H9 (cell line): ENCODE results near the gene TBC1D9. TPM values are rescaled to one million over a fixed set of nuclear protein-coding genes. Genes with fewer than 3 reads are reported as not detected.

Experiments
- DNase-seq: peaks from one replicate; pipeline ENCODE4 v3.0.0-alpha.2; 2017
- H2AFZ ChIP-seq: one replicate; pipeline ENCODE4 v1.6.1; 2013; ENCODE audit warnings: mild to moderate bottlenecking, low read length, control low read depth, moderate library complexity
- H2AK5ac ChIP-seq: 2 replicates; pipeline ENCODE4 v1.6.1; 2013; ENCODE audit warnings: low read length, control low read depth, mixed read lengths; ENCODE audit not compliant: insufficient read length
- H2BK120ac ChIP-seq: one replicate; pipeline ENCODE4 v1.6.1; 2013; ENCODE audit warnings: low read depth, mild to moderate bottlenecking, low read length, control low read depth, inconsistent platforms; ENCODE audit not compliant: poor library complexity, severe bottlenecking
- H2BK12ac ChIP-seq: 2 replicates; pipeline ENCODE4 v1.6.1; 2013; ENCODE audit warnings: low read length, control low read depth, mixed read lengths, low read depth; ENCODE audit not compliant: insufficient read length
- H2BK15ac ChIP-seq: 2 replicates; pipeline ENCODE4 v1.6.1; 2013; ENCODE audit warnings: low read depth, low read length, control low read depth
- H2BK20ac ChIP-seq: one replicate; pipeline ENCODE4 v1.6.1; 2013; ENCODE audit warnings: low read depth, mild to moderate bottlenecking, low read length, control low read depth, inconsistent platforms; ENCODE audit not compliant: poor library complexity, severe bottlenecking
- H2BK5ac ChIP-seq: 2 replicates; pipeline ENCODE4 v1.6.1; 2013; ENCODE audit warnings: low read length, control low read depth, mixed read lengths; ENCODE audit not compliant: insufficient read length
- H3K14ac ChIP-seq: 2 replicates; pipeline ENCODE4 v1.6.1; 2013; ENCODE audit warnings: low read length, control low read depth; ENCODE audit not compliant: insufficient read depth
- H3K18ac ChIP-seq: 2 replicates; pipeline ENCODE4 v1.6.1; 2013; ENCODE audit warnings: low read depth, mild to moderate bottlenecking, mixed read lengths, low read length, control low read depth; ENCODE audit not compliant: insufficient read length
- H3K23ac ChIP-seq: 2 replicates; pipeline ENCODE4 v1.6.1; 2013; ENCODE audit warnings: low read length, control low read depth, mixed read lengths, low read depth; ENCODE audit not compliant: insufficient read length
- H3K23me2 ChIP-seq: 2 replicates; pipeline ENCODE4 v1.6.1; 2013; ENCODE audit warnings: low read depth, mild to moderate bottlenecking, mixed read lengths, low read length, control low read depth; ENCODE audit not compliant: insufficient read length, poor library complexity, severe bottlenecking
- H3K27ac ChIP-seq: 2 replicates; pipeline ENCODE4 v1.5.1; 2013; ENCODE audit warnings: low read length, control low read depth, mixed read lengths, low read depth; ENCODE audit not compliant: insufficient read length
- H3K27me3 ChIP-seq: 2 replicates; pipeline ENCODE4 v1.6.1; 2013; ENCODE audit warnings: low read length, control low read depth, inconsistent platforms; ENCODE audit not compliant: insufficient read depth
- H3K4ac ChIP-seq: 2 replicates; pipeline ENCODE4 v1.6.1; 2013; ENCODE audit warnings: low read depth, mild to moderate bottlenecking, control low read depth, inconsistent platforms, low read length, moderate library complexity
- H3K4me1 ChIP-seq: 2 replicates; pipeline ENCODE4 v1.6.1; 2013; ENCODE audit warnings: low read length, control low read depth, inconsistent platforms; ENCODE audit not compliant: insufficient read depth
- H3K4me2 ChIP-seq: 2 replicates; pipeline ENCODE4 v1.6.1; 2013; ENCODE audit warnings: low read length, control low read depth, mixed read lengths; ENCODE audit not compliant: insufficient read length, insufficient read depth
- H3K56ac ChIP-seq: 2 replicates; pipeline ENCODE4 v1.6.1; 2013; ENCODE audit warnings: low read depth, mild to moderate bottlenecking, mixed read lengths, low read length, control low read depth; ENCODE audit not compliant: insufficient read length
- H3K79me1 ChIP-seq: 2 replicates; pipeline ENCODE4 v1.6.1; 2013; ENCODE audit warnings: low read depth, mild to moderate bottlenecking, moderate library complexity, low read length, control low read depth, inconsistent platforms; ENCODE audit not compliant: insufficient read depth, poor library complexity, severe bottlenecking
- H3K79me2 ChIP-seq: 2 replicates; pipeline ENCODE4 v1.6.1; 2013; ENCODE audit warnings: low read length, control low read depth, inconsistent platforms; ENCODE audit not compliant: insufficient read depth
- H3K9ac ChIP-seq: 2 replicates; pipeline ENCODE4 v1.6.1; 2013; ENCODE audit warnings: low read length, control low read depth, mixed read lengths; ENCODE audit not compliant: insufficient read length; ENCODE audit errors: extremely low read depth
- H3K9me3 ChIP-seq: one replicate; pipeline ENCODE4 v1.6.1; 2013; ENCODE audit warnings: low read depth, low read length, inconsistent platforms; ENCODE audit not compliant: control insufficient read depth
- H3T11ph ChIP-seq: one replicate; pipeline ENCODE4 v1.6.1; 2013; ENCODE audit warnings: mild to moderate bottlenecking, low read length, control low read depth, inconsistent platforms
- H4K20me1 ChIP-seq: one replicate; pipeline ENCODE4 v1.6.1; 2013; ENCODE audit not compliant: control insufficient read depth, insufficient read length, insufficient read depth
- H4K5ac ChIP-seq: 2 replicates; pipeline ENCODE4 v1.6.1; 2013; ENCODE audit warnings: low read depth, mild to moderate bottlenecking, mixed read lengths, low read length, control low read depth; ENCODE audit not compliant: insufficient read length
- H4K8ac ChIP-seq: replicated peaks from 2 replicates; pipeline ENCODE4 v1.6.1; 2013; ENCODE audit warnings: low read length, control low read depth, mixed read lengths, low read depth; ENCODE audit not compliant: insufficient read length
- H4K91ac ChIP-seq: 2 replicates; pipeline ENCODE4 v1.6.1; 2013; ENCODE audit warnings: low read depth, mild to moderate bottlenecking, moderate library complexity, mixed read lengths, low read length, control low read depth; ENCODE audit not compliant: insufficient read length
- H3K27ac Mint-ChIP-seq, 3 experiments: 2 replicates in 2 of 3; 3 replicates in 1 of 3; pipeline ENCODE4 v1.8.0; 2020 to 2021; ENCODE audit warnings: mixed read lengths in 3 of 3, mild to moderate bottlenecking in 1 of 3, moderate library complexity in 1 of 3
- H3K27me3 Mint-ChIP-seq: 2 replicates; pipeline ENCODE4 v1.8.0; 2021; ENCODE audit warnings: low read depth, mild to moderate bottlenecking, moderate library complexity, mixed read lengths
- H3K36me3 Mint-ChIP-seq, 3 experiments: 2 replicates in 2 of 3; 3 replicates in 1 of 3; pipeline ENCODE4 v1.8.0; 2020 to 2021; ENCODE audit warnings: low read depth in 3 of 3, mixed read lengths in 3 of 3; ENCODE audit not compliant: insufficient read depth in 1 of 3
- H3K4me1 Mint-ChIP-seq, 2 experiments: 2 replicates each; pipeline ENCODE4 v1.8.0; 2020; ENCODE audit warnings: mixed read lengths in 2 of 2
- H3K4me3 Mint-ChIP-seq, 2 experiments: 2 replicates in 1 of 2; 3 replicates in 1 of 2; pipeline ENCODE4 v1.8.0; 2020 to 2021; ENCODE audit warnings: mild to moderate bottlenecking in 2 of 2, mixed read lengths in 2 of 2, moderate library complexity in 1 of 2
- H3K9me3 Mint-ChIP-seq, 2 experiments: 2 replicates in 1 of 2; 3 replicates in 1 of 2; pipeline ENCODE4 v1.8.0; 2020; ENCODE audit warnings: mild to moderate bottlenecking in 2 of 2, mixed read lengths in 2 of 2, moderate library complexity in 1 of 2
- CTCF ChIP-seq: fragments of 200-600 bp; sonication (generic); conservative IDR thresholded peaks from 3 replicates; pipeline ENCODE4 v1.8.0; 2021; ENCODE audit warnings: antibody characterized with exemption, mild to moderate bottlenecking
- WGBS: extraction: QIAGEN DNeasy Blood & Tissue Kit; methylation state at CpG from one replicate; pipeline ENCODE4 v1.1.7; 2013; ENCODE audit warnings: missing lambda C conversion rate, low lambda C conversion rate, mixed read lengths; ENCODE audit not compliant: insufficient read length; ENCODE audit errors: extremely low coverage; 5-methylcytosine and 5-hydroxymethylcytosine counted together
- total RNA-seq: library from RNA; stranded (reverse); gene quantifications from 2 replicates; pipeline ENCODE4 v1.2.1, GENCODE V29; 2021

Gene TBC1D9
- total RNA-seq, 1 experiment from 2014 or later, result 0.63 TPM

- no peaks in the 10 kb centered on the region for H3K27me3 ChIP-seq
- Mint-ChIP-seq H3K4me3 (no peak overlapping the region), H3K4me1 (peaks cover 9 to 14% of the 10 kb centered on the region in 2 experiments), H3K9me3 (peaks cover 7 to 18% of the 10 kb centered on the region in 2 experiments; a peak in 4 of 5 replicates), H3K36me3 (peaks cover 0 to 7% (median 5%) of the 10 kb centered on the region in 3 experiments; a peak in 5 of 7 replicates), H3K27ac (no peak overlapping the region), H3K27me3 (no peaks in the 10 kb centered on the region; the same call in 1 of the 2 replicates)
- H3K23ac ChIP-seq, result no peak overlapping the region
- H3K4me2 ChIP-seq, result no peak overlapping the region
- no peak overlapping the region for H3K9ac ChIP-seq
- no CpG with 5 or more reads among the region's 1 CpG for WGBS
- no peak overlapping the region for H3K14ac ChIP-seq
- DNase-seq, result no peak
- no peak overlapping the region for H2BK15ac ChIP-seq
- no peak overlapping the region for H2BK5ac ChIP-seq
- no peaks in the 10 kb centered on the region for H4K20me1 ChIP-seq
- no peak overlapping the region for H2BK12ac ChIP-seq
- no peak overlapping the region for H2AK5ac ChIP-seq
- H3K4me1 ChIP-seq, result no peaks in the 10 kb centered on the region
- no peak overlapping the region for H3K18ac ChIP-seq
- no peak overlapping the region for H3K4ac ChIP-seq
- H3K79me2 ChIP-seq, result no peaks in the 10 kb centered on the region
- H2BK120ac ChIP-seq, result no peak overlapping the region
- no peak overlapping the region for H4K8ac ChIP-seq
- H3K27ac ChIP-seq, result no peak overlapping the region
- no peak overlapping the region for H4K91ac ChIP-seq
- TF ChIP-seq CTCF, result no peak
- H3K9me3 ChIP-seq, result no peaks in the 10 kb centered on the region
- no peak overlapping the region for H2BK20ac ChIP-seq
- H3K56ac ChIP-seq, result no peak overlapping the region
- H4K5ac ChIP-seq, result no peak overlapping the region
- no peaks in the 10 kb centered on the region for H3K79me1 ChIP-seq
- no peaks in the 10 kb centered on the region for H3K23me2 ChIP-seq
- no peak overlapping the region for H3T11ph ChIP-seq
- no peak overlapping the region for H2AFZ ChIP-seq
Observed at GRCh38 chr4:140707325-140707724, 48.9 kb downstream of the TBC1D9 start.
